Smooth muscle cell (in vitro differentiated cells): ENCODE data around the gene CACNG5. TPM values are rescaled to one million over a fixed set of nuclear protein-coding genes. Genes with fewer than 3 reads are reported as not detected.

Source experiments
- DNase-seq: peaks from one replicate; lab custom pipeline; 2025; ENCODE audit not compliant: unreplicated experiment; lab: John Stamatoyannopoulos, UW
- H2AFZ ChIP-seq: fragments of 200-600 bp; sonication (generic); 2 replicates; pipeline ENCODE4 v1.6.0; 2016; ENCODE audit warnings: antibody characterized with exemption, low read depth, mild to moderate bottlenecking
- H3F3A ChIP-seq: fragments of 200-600 bp; sonication (generic); 2 replicates; pipeline ENCODE4 v1.6.0; 2017; ENCODE audit warnings: antibody characterized with exemption, low read depth
- H3K27ac ChIP-seq: fragments of 200-600 bp; sonication (generic); 2 replicates; pipeline ENCODE4 v1.5.1; 2016; ENCODE audit warnings: low read depth, mild to moderate bottlenecking
- H3K27me3 ChIP-seq: fragments of 200-600 bp; sonication (generic); 2 replicates; pipeline ENCODE4 v1.6.1; 2016; ENCODE audit warnings: low read depth, mild to moderate bottlenecking
- H3K36me3 ChIP-seq: fragments of 200-600 bp; sonication (generic); 2 replicates; pipeline ENCODE4 v1.5.1; 2016; ENCODE audit warnings: low read depth
- H3K4me1 ChIP-seq: fragments of 200-600 bp; sonication (generic); 2 replicates; pipeline ENCODE4 v1.5.1; 2016; ENCODE audit warnings: low read depth
- H3K4me2 ChIP-seq: fragments of 200-600 bp; sonication (generic); 2 replicates; pipeline ENCODE4 v1.6.0; 2016; ENCODE audit warnings: mild to moderate bottlenecking
- H3K4me3 ChIP-seq: fragments of 200-600 bp; sonication (generic); 2 replicates; pipeline ENCODE4 v1.5.1; 2016; ENCODE audit warnings: mild to moderate bottlenecking
- H3K79me2 ChIP-seq: fragments of 200-600 bp; sonication (generic); 2 replicates; pipeline ENCODE4 v1.6.0; 2016; ENCODE audit warnings: low read depth, mild to moderate bottlenecking
- H3K9ac ChIP-seq: fragments of 200-600 bp; sonication (generic); 2 replicates; pipeline ENCODE4 v1.6.0; 2016; ENCODE audit warnings: low read depth
- H3K9me3 ChIP-seq: fragments of 200-600 bp; sonication (generic); replicated peaks from 2 replicates; pipeline ENCODE4 v1.5.1; 2016; ENCODE audit warnings: low read depth
- H4K20me1 ChIP-seq: fragments of 200-600 bp; sonication (generic); 2 replicates; pipeline ENCODE4 v1.6.0; 2016; ENCODE audit warnings: low read depth
- CTCF ChIP-seq: fragments of 200-600 bp; sonication (generic); IDR thresholded peaks from 2 replicates; pipeline ENCODE4 v1.5.1; 2017; ENCODE audit warnings: borderline replicate concordance, mild to moderate bottlenecking, antibody characterized with exemption; ENCODE audit not compliant: insufficient read depth, poor library complexity, severe bottlenecking
- WGBS: methylation state at CpG from one replicate; pipeline ENCODE4 v1.1.7; 2016; ENCODE audit warnings: low lambda C conversion rate; 5-methylcytosine and 5-hydroxymethylcytosine counted together
- polyA plus RNA-seq: library from polyadenylated mRNA; unstranded; fragments of >200 nt; fragmentation: Nextera tagmentation; extraction: Ambion mirVana; gene quantifications from 2 replicates; pipeline ENCODE4 v1.2.1, GENCODE V29; 2016
- total RNA-seq: library from RNA; depleted of rRNA; stranded (reverse); fragments of >200 nt; gene quantifications from 2 replicates; pipeline ENCODE4 v1.2.3, GENCODE V29; 2014

The CACNG5 gene
- total RNA-seq (not detected in 2 replicates), polyA plus RNA-seq (not detected in 2 replicates)

- Histone ChIP-seq H3K4me1 (no peaks in the 10 kb centered on the region), H3K9ac (no peak within 1 kb of the TSS), H3K4me3 (no peak within 1 kb of the TSS), H3K4me2 (peak within 1 kb of the TSS; percentile 12), H2AFZ (no peak within 1 kb of the TSS), H3K79me2 (no peaks in the 10 kb centered on the region), H3K27ac (no peak within 1 kb of the TSS), H3F3A (no peaks in the 10 kb centered on the region), H3K9me3 (no peaks in the 10 kb centered on the region), H4K20me1 (no peaks in the 10 kb centered on the region), H3K27me3 (peaks cover 62% of the 10 kb centered on the region), H3K36me3 (no peaks in the 10 kb centered on the region)
- DNase-seq: no peak
- 21% methylated on average over 23 of the region's 57 CpGs for WGBS
- TF ChIP-seq CTCF: no peak
Measured at GRCh38 chr17:66834919-66835454, at the start of gene CACNG5. Gene CACNG5 (plus strand): TSS chr17:66835117. CDS start chr17:66877333, 42,216 bp downstream.

DNA sequence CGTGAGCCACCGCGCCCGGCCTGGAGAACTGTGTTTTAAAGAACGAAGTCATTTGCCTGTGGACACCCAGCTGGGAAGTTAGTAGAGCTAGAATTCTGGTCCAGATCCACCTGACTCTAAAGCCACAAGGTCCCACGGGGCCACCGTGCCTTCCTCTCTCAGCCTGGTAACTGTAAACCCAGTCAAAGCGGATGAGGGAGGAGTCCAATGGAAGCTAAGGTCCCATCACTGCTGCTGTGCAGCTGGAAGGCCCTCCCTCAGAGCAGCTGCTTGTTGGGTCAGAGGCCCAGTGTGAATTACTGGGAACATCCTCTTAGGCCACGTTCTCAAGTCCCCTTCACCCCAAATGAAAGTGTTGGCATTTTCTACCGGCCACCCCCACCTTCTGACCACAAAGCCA lies 48.8 kb upstream of the CACNG5 start:
- Histone ChIP-seq H2AFZ (no peak overlapping the region), H3F3A (no peaks in the 10 kb centered on the region), H3K36me3 (no peaks in the 10 kb centered on the region), H3K27me3 (no peaks in the 10 kb centered on the region), H3K4me2 (no peak overlapping the region), H3K4me3 (no peak overlapping the region), H4K20me1 (no peaks in the 10 kb centered on the region), H3K27ac (no peak overlapping the region), H3K4me1 (no peaks in the 10 kb centered on the region), H3K9me3 (no peaks in the 10 kb centered on the region), H3K79me2 (no peaks in the 10 kb centered on the region), H3K9ac (no peak overlapping the region)
- no peak for TF ChIP-seq CTCF
- no peak for DNase-seq
- 96% methylated on average over 10 of the region's 10 CpGs for WGBS

DNA sequence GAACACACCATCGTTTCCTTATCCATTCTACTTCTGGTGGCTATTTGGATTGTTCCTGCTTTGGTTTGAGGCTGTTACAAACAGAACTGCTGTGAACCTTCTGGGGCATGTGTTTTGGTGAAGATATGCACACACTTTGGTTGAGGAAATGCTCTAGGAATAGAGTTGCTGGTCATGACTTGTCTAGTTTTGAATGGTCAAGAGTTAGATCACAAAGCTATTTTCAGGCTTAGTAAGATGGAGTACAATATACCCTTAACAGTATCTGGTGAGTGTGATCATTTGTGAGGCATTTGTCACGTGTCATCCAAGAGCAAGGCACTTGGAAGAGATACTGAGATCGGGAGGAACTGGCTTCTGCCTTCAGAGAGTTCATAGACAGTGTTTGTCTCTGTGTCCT lies 47.0 kb upstream of the CACNG5 start:
- no peaks in the 10 kb centered on the region for H3K9me3 ChIP-seq
- no peaks in the 10 kb centered on the region for H3K4me1 ChIP-seq
- no peaks in the 10 kb centered on the region for H4K20me1 ChIP-seq
- no peak overlapping the region for H3K9ac ChIP-seq
- H3F3A ChIP-seq: no peaks in the 10 kb centered on the region
- no peak overlapping the region for H3K4me2 ChIP-seq
- no peaks in the 10 kb centered on the region for H3K27me3 ChIP-seq
- no peak for DNase-seq
- TF ChIP-seq CTCF: no peak
- no peak overlapping the region for H2AFZ ChIP-seq
- no peak overlapping the region for H3K4me3 ChIP-seq
- no peak overlapping the region for H3K27ac ChIP-seq
- WGBS: 77% methylated on average over 3 of the region's 3 CpGs
- no peaks in the 10 kb centered on the region for H3K36me3 ChIP-seq
- no peaks in the 10 kb centered on the region for H3K79me2 ChIP-seq

GRCh38 chr17:66789093-66789492 lies 45.8 kb upstream of the CACNG5 start:
- no peak for TF ChIP-seq CTCF
- no peak for DNase-seq
- Histone ChIP-seq H3K4me3 (no peak overlapping the region), H2AFZ (no peak overlapping the region), H3K9ac (no peak overlapping the region), H3K27me3 (no peaks in the 10 kb centered on the region), H3K27ac (no peak overlapping the region), H3K4me1 (no peaks in the 10 kb centered on the region), H3K9me3 (no peaks in the 10 kb centered on the region), H3F3A (no peaks in the 10 kb centered on the region), H3K4me2 (no peak overlapping the region), H3K36me3 (no peaks in the 10 kb centered on the region), H3K79me2 (no peaks in the 10 kb centered on the region), H4K20me1 (no peaks in the 10 kb centered on the region)
- 79% methylated on average over 12 of the region's 12 CpGs for WGBS
